DMS114 treated with DMSO at 0.1 percent for 48 hours (cell line): ENCODE results near the gene ALS2.
"Not testable (repeated sequence)": the region's sequence is repeated elsewhere in the genome, so short reads cannot be mapped to it uniquely, and the experiment has no call there.

ENCODE experiments used
- DNase-seq: peaks from one replicate; lab custom pipeline; 2025; ENCODE audit not compliant: unreplicated experiment; lab: John Stamatoyannopoulos, UW

Gene ALS2

GRCh38 chr2:201678401-201678800 lies 102.3 kb downstream of the ALS2 start:
- no peak for DNase-seq

DNA sequence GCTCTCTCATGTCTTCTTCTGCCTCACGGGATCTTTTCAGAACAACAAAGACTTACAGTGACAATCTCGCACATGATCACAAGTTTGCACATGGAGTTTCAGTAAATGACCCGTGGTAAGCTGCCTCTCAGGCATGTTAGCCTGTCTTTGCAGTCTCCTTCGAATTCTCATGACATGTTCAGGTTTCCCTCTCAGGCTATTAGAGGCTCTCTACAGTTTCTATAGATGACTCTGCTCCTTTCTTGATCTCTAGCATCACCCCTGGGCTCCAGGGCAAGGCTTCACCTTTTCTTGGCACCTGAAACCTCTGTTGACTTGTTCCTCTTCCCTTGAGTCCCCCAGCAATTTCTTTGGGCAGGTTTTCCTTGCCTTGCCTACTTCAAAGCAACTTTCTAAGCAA lies 105.3 kb downstream of the ALS2 start:
- DNase-seq = no peak

DNA sequence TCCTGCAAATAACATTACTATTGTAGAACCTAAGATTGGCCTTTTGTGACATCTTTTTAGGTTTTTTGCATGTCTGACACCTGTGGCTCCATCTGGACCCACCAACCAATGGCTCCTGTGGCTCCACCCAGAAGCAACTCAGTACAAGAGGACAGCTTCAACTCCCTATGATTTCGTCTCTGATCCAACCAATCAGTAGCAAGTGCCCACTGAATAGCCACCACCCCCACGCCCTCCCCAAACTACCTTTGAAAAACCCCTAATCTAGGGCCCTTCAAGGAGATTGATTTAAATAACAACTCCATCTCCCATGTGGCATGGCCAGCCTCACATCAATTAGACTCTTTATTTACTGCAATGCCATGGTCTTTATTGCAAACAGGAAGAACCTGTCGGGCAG lies 105.9 kb downstream of the ALS2 start:
- no peak for DNase-seq

DNA sequence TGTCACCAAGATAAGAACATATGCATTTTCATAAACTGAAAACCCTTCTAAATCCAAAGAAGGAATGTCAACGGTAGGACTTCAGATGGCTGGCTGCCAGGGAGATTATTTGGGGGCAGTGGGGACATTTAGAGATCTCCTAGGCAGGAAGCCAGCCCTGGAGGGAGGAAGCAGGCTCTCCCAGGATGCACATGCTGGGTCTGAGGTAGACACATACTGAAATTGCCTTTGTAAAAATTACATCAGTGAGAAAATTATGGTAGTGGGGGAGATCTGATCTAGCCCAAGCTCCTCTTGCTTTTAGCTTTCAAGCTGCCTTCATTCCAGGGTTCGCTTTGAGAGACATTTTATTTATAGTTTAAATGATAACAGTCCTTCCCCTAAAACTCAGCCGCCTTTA lies 106.4 kb downstream of the ALS2 start:
- no peak for DNase-seq

- DNase-seq = no peak
Observed at GRCh38 chr2:201673546-201673945, 107.2 kb downstream of the ALS2 start.

GRCh38 chr2:201671205-201671604 lies 109.5 kb downstream of the ALS2 start:
- DNase-seq = not testable (repeated sequence)

DNA sequence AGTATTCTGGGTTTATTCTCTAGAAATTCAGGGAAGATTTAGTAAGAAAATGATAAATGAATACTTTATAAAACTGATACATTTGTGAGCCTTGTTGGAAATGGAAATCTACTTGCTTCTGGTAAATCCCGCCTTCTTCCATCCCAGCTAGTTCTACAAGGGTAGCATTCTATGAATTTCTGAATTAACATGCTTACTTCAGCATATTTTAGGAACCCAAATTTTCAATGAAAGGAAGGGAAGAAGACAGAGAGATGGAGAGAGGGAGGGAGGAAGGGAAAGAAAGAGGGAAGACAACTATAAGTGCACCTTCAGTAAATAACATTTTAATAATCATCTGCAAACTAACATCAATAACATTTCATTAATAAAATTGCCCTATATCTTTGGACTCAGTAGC lies 110.9 kb downstream of the ALS2 start:
- no peak for DNase-seq

- DNase-seq = no peak
Observed at GRCh38 chr2:201668402-201668910, 112.3 kb downstream of the ALS2 start.

- no peak for DNase-seq
Observed at GRCh38 chr2:201664334-201664733, 116.4 kb downstream of the ALS2 start.

GRCh38 chr2:201661366-201661765 lies 119.4 kb downstream of the ALS2 start:
- no peak for DNase-seq

- no peak for DNase-seq
Observed at GRCh38 chr2:201660293-201660895, 120.3 kb downstream of the ALS2 start.

GRCh38 chr2:201656740-201657139 lies 124.0 kb downstream of the ALS2 start:
- no peak for DNase-seq

GRCh38 chr2:201656102-201656501 lies 124.6 kb downstream of the ALS2 start:
- no peak for DNase-seq

DNA sequence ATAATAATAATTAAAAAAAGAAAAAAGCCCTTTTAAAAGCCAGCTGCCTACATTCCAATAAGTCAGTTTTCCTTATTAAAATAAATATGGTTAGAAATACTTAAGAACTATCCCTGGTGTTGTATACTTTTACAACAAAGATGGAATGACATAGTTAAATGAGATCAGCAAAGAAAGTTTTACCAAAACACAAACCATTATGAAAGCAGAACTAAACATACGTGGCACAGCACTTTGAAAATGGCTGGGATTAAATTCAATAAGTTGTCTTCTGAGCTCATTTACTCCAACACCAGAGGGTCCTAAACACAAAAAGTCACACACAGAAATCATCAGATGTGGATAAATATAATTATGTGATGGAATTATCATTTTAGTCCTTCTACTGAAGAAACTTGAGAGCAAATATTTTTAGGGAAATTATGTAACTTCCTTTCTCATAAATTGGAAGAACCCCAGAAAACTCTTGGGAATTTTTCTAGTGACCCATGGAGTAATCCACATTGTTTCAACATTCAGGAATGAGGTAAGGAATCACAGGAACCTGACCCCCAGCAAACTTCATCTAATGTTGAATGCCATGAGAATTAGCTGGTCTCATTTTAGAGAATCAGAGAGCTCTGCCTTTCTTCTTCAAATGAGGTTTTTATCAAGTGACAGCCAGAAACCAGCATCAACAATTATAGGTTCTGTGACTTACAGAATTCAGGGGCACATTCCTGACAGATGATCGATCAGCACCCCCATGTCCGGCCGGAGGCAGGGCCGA lies 125.9 kb downstream of the ALS2 start:
- no peak for DNase-seq

- DNase-seq = no peak
Observed at GRCh38 chr2:201653221-201653620, 127.5 kb downstream of the ALS2 start.
